ENCODE measurements around the gene PTGES3.

PTGES3 gene

GRCh38 chr12:56622535-56622934, 65.5 kb downstream of the PTGES3 start:
- DNase-seq: no peak

- DNase-seq: no peak
Measured at GRCh38 chr12:56616925-56617324, 71.2 kb downstream of the PTGES3 start.

- DNase-seq: no peak
Measured at GRCh38 chr12:56616244-56616643, 71.8 kb downstream of the PTGES3 start.

- no peak for DNase-seq
Measured at GRCh38 chr12:56614627-56615026, 73.5 kb downstream of the PTGES3 start.

All from T1000 (cell line).